Neural progenitor cell (in vitro differentiated cells): ENCODE data around the gene DSCAML1. TPM values are rescaled to one million over a fixed set of nuclear protein-coding genes. Genes with fewer than 3 reads are reported as not detected.

Experiments
- DNase-seq: peaks from one replicate; pipeline ENCODE4 v3.0.0-alpha.2; 2016; ENCODE audit warnings: low spot score
- H2AFZ ChIP-seq: fragments of 200-600 bp; sonication (generic); replicated peaks from 2 replicates; pipeline ENCODE4 v1.6.1; 2016; ENCODE audit warnings: antibody characterized with exemption
- H3F3A ChIP-seq: fragments of 200-600 bp; sonication (generic); 2 replicates; pipeline ENCODE4 v1.6.1; 2016; ENCODE audit warnings: antibody characterized with exemption, low read depth
- H3K27ac ChIP-seq: fragments of 200-600 bp; sonication (generic); 2 replicates; pipeline ENCODE4 v1.5.1; 2016; ENCODE audit warnings: mild to moderate bottlenecking
- H3K27me3 ChIP-seq: fragments of 200-600 bp; sonication (generic); 2 replicates; pipeline ENCODE4 v1.6.1; 2016; ENCODE audit warnings: mild to moderate bottlenecking, moderate library complexity
- H3K36me3 ChIP-seq: fragments of 200-600 bp; sonication (generic); 2 replicates; pipeline ENCODE4 v1.5.1; 2016
- H3K4me1 ChIP-seq: fragments of 200-600 bp; sonication (generic); 2 replicates; pipeline ENCODE4 v1.6.1; 2016; ENCODE audit warnings: mixed run types
- H3K4me2 ChIP-seq: fragments of 200-600 bp; sonication (generic); 2 replicates; pipeline ENCODE4 v1.6.1; 2016
- H3K4me3 ChIP-seq: fragments of 200-600 bp; sonication (generic); 2 replicates; pipeline ENCODE4 v1.5.1; 2016
- H3K79me2 ChIP-seq: fragments of 200-600 bp; sonication (generic); 2 replicates; pipeline ENCODE4 v1.6.1; 2016; ENCODE audit warnings: low read depth
- H3K9ac ChIP-seq: fragments of 200-600 bp; sonication (generic); 2 replicates; pipeline ENCODE4 v1.6.1; 2016
- H3K9me3 ChIP-seq: fragments of 200-600 bp; sonication (generic); 2 replicates; pipeline ENCODE4 v1.5.1; 2016; ENCODE audit warnings: low read depth
- H4K20me1 ChIP-seq: fragments of 200-600 bp; sonication (generic); 2 replicates; pipeline ENCODE4 v1.6.1; 2016; ENCODE audit warnings: low read depth
- H3K27ac Mint-ChIP-seq: 3 replicates; pipeline ENCODE4 v1.8.0; 2021; ENCODE audit warnings: mixed read lengths
- H3K27me3 Mint-ChIP-seq: 2 replicates; pipeline ENCODE4 v1.8.0; 2022; ENCODE audit warnings: low read depth, mild to moderate bottlenecking, inconsistent platforms, moderate library complexity, mixed read lengths; ENCODE audit not compliant: insufficient read depth
- H3K36me3 Mint-ChIP-seq: 3 replicates; pipeline ENCODE4 v1.8.0; 2021; ENCODE audit warnings: mixed read lengths
- H3K4me1 Mint-ChIP-seq: 3 replicates; pipeline ENCODE4 v1.8.0; 2021; ENCODE audit warnings: mixed read lengths
- H3K4me3 Mint-ChIP-seq: 3 replicates; pipeline ENCODE4 v1.8.0; 2021; ENCODE audit warnings: mild to moderate bottlenecking, moderate library complexity, mixed read lengths
- H3K9me3 Mint-ChIP-seq: 3 replicates; pipeline ENCODE4 v1.8.0; 2020; ENCODE audit warnings: mixed read lengths
- EZH2 ChIP-seq: fragments of 200-600 bp; sonication (generic); IDR thresholded peaks from 2 replicates; pipeline ENCODE4 v1.6.1; 2017; ENCODE audit warnings: antibody characterized with exemption, mild to moderate bottlenecking, moderate library complexity
- EZH2phosphoT487 ChIP-seq: fragments of 200-600 bp; sonication (generic); IDR thresholded peaks from 2 replicates; pipeline ENCODE4 v1.6.1; 2017; ENCODE audit warnings: antibody characterized with exemption
- total RNA-seq: library from RNA; depleted of rRNA; stranded (reverse); fragments of >200 nt; gene quantifications from 2 replicates; pipeline ENCODE4 v1.2.3, GENCODE V29; 2015; ENCODE audit warnings: low replicate concordance
- TF ChIP-seq, protein P1 (sequence below): fragments of 200-600 bp; sonication (generic); IDR thresholded peaks from 2 replicates; pipeline ENCODE4 v1.5.1; 2017; ENCODE audit warnings: antibody characterized with exemption, mild to moderate bottlenecking

DSCAML1 gene
- total RNA-seq, 1 donor from 2014 or later: 0.06 TPM

DNA sequence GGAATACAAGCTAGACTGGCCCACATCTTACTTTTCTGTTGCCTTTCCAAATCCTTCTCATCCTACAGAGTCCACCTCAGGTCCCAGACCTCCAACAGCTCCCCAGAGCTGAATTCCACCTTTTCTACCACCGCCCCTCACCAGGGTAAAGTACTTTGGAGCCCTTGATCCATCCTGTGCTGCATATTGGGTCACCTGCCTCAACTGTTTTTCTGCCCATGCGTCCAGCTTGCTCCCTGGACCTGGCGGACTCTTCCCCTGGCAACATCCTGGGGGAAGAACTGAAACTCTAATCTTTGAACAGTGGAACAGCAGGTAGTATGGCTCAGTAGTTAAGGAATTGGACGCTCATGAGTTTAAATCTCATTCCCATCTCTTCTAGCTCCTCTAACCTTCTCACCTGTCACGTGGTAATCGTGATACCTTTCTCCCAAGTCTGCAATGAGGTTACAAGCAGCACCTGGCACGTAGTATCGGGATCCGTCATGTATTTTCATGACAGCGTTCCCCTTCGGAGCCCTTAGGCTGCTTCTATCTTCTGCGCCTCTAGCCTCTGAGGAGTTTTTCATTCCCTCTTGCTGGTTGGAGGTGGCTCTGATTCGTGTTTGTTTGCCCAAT is 371.2 kb downstream of the DSCAML1 start:
- H3K27ac ChIP-seq: no peak overlapping the region
- no peak overlapping the region for H3K4me3 ChIP-seq
- H3K79me2 ChIP-seq: no peaks in the 10 kb centered on the region
- Mint-ChIP-seq H3K4me1 (peaks cover 44% of the 10 kb centered on the region), H3K36me3 (no peaks in the 10 kb centered on the region), H3K4me3 (peak overlapping the region; percentile 11), H3K27ac (no peak overlapping the region), H3K27me3 (peaks cover 14% of the 10 kb centered on the region), H3K9me3 (no peaks in the 10 kb centered on the region)
- H4K20me1 ChIP-seq: peaks cover 11% of the 10 kb centered on the region
- peaks cover 2% of the 10 kb centered on the region for H3F3A ChIP-seq
- H3K4me1 ChIP-seq: peaks cover 13% of the 10 kb centered on the region
- H3K9me3 ChIP-seq: no peaks in the 10 kb centered on the region
- H3K27me3 ChIP-seq: peaks cover 19% of the 10 kb centered on the region
- H3K9ac ChIP-seq: no peak overlapping the region
- TF ChIP-seq EZH2phosphoT487 (no peak), EZH2 (no peak)
- TF ChIP-seq, protein P1, sequence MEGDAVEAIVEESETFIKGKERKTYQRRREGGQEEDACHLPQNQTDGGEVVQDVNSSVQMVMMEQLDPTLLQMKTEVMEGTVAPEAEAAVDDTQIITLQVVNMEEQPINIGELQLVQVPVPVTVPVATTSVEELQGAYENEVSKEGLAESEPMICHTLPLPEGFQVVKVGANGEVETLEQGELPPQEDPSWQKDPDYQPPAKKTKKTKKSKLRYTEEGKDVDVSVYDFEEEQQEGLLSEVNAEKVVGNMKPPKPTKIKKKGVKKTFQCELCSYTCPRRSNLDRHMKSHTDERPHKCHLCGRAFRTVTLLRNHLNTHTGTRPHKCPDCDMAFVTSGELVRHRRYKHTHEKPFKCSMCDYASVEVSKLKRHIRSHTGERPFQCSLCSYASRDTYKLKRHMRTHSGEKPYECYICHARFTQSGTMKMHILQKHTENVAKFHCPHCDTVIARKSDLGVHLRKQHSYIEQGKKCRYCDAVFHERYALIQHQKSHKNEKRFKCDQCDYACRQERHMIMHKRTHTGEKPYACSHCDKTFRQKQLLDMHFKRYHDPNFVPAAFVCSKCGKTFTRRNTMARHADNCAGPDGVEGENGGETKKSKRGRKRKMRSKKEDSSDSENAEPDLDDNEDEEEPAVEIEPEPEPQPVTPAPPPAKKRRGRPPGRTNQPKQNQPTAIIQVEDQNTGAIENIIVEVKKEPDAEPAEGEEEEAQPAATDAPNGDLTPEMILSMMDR: no peak
- no peak for DNase-seq
- H3K36me3 ChIP-seq: no peaks in the 10 kb centered on the region
- H3K4me2 ChIP-seq: no peak overlapping the region
- no peak overlapping the region for H2AFZ ChIP-seq

DNA sequence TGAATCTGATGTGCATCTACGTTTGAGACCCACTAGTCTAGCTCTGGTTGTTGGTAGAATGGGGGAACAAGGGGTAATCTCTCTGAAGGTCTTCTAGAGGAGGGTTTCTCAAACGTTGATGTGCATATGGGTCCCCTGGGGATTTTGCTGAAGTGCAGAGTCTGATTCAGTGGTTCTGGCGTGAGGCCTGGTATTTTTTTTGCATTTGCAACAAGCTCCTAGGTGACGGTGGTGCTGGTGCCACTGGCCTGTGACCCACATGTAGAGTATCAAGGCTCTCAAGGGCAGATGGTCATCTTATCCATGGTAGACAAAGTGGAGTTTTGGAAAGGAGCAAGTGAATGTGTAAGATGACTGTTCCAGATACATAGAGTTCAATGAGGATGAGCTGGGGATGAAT is 372.2 kb downstream of the DSCAML1 start:
- H3K4me1 Mint-ChIP-seq: peaks cover 35% of the 10 kb centered on the region
- H3K27me3 Mint-ChIP-seq: peaks cover 14% of the 10 kb centered on the region
- H3K4me3 ChIP-seq: no peak overlapping the region
- no peaks in the 10 kb centered on the region for H3K9me3 Mint-ChIP-seq
- peaks cover 9% of the 10 kb centered on the region for H3K4me1 ChIP-seq
- no peak overlapping the region for H3K9ac ChIP-seq
- peaks cover 8% of the 10 kb centered on the region for H4K20me1 ChIP-seq
- DNase-seq: no peak
- no peak overlapping the region for H3K4me3 Mint-ChIP-seq
- peaks cover 19% of the 10 kb centered on the region for H3K27me3 ChIP-seq
- no peak overlapping the region for H3K4me2 ChIP-seq
- no peaks in the 10 kb centered on the region for H3K36me3 ChIP-seq
- H3K9me3 ChIP-seq: no peaks in the 10 kb centered on the region
- no peaks in the 10 kb centered on the region for H3K79me2 ChIP-seq
- TF ChIP-seq EZH2phosphoT487 (no peak), EZH2 (no peak)
- TF ChIP-seq, protein P1: no peak
- no peak overlapping the region for H3K27ac ChIP-seq
- H3F3A ChIP-seq: no peaks in the 10 kb centered on the region
- H2AFZ ChIP-seq: no peak overlapping the region
- H3K36me3 Mint-ChIP-seq: no peaks in the 10 kb centered on the region
- H3K27ac Mint-ChIP-seq: no peak overlapping the region

DNA sequence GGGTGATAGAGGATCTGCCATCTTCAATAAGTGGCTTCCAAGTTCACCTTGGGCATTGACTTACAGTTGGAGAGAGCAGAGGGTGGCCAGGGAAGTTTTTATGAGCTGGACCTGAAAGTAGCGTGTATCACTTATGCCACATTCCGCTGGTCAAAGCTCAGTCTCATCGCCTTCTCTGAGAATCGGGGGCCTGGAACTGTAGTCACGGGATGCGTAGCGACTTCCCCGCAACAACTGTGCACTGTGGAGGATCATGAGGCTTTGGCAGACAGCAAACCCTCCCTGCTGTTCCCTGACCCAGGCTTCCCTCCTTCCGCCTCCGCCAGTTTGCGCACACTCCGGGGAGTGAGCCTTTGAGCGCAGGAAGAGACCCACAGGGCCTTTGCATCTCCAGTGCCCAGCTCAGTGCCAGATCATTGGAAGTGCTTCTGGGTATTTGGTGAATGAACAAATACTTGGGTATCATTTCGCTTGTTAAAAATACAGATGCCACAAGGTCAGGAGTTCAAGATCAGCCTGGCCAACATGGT is 373.9 kb downstream of the DSCAML1 start:
- Mint-ChIP-seq H3K4me1 (peaks cover 22% of the 10 kb centered on the region), H3K36me3 (no peaks in the 10 kb centered on the region), H3K4me3 (no peak overlapping the region), H3K27ac (no peak overlapping the region), H3K27me3 (peaks cover 14% of the 10 kb centered on the region), H3K9me3 (no peaks in the 10 kb centered on the region)
- Histone ChIP-seq H3K27ac (no peak overlapping the region), H3F3A (no peaks in the 10 kb centered on the region), H3K9ac (no peak overlapping the region), H3K36me3 (no peaks in the 10 kb centered on the region), H3K4me2 (no peak overlapping the region), H3K4me3 (no peak overlapping the region), H4K20me1 (peaks cover 4% of the 10 kb centered on the region), H3K27me3 (peaks cover 19% of the 10 kb centered on the region), H2AFZ (no peak overlapping the region), H3K9me3 (no peaks in the 10 kb centered on the region), H3K4me1 (peaks cover 5% of the 10 kb centered on the region), H3K79me2 (no peaks in the 10 kb centered on the region)
- DNase-seq: no peak
- TF ChIP-seq EZH2phosphoT487: no peak
- no peak for TF ChIP-seq EZH2
- TF ChIP-seq, protein P1: no peak
